Endothelial cell of umbilical vein (primary cell): ENCODE results near the gene UIMC1. TPM values are rescaled to one million over a fixed set of nuclear protein-coding genes. Genes with fewer than 3 reads are reported as not detected.
A peak's percentile ranks its signal among the peaks of the same experiment; 100 is the strongest.

ENCODE experiments used
- BruUV-seq: library from RNA; stranded (reverse); fragments of 400-500 nt; replicated peaks from 2 replicates; lab custom pipeline; 2021; lab: Mats Ljungman, UMichigan
- CTCF ChIA-PET: fragments of 300-600, 350-600 bp; sonication (Branson Sonifier 250); formaldehyde crosslinking; loops from one replicate; lab custom pipeline; 2021; ENCODE audit warnings: antibody characterized with exemption, inconsistent platforms; lab: Charles Lee
- POLR2A ChIA-PET: fragments of 300-600, 350-600 bp; sonication (Branson Sonifier 250); formaldehyde crosslinking; loops from one replicate; lab custom pipeline; 2021; ENCODE audit warnings: antibody characterized with exemption, inconsistent platforms; lab: Charles Lee
- DNase-seq: peaks from one replicate; pipeline ENCODE4 v3.0.0-alpha.2; 2011; ENCODE audit warnings: low read depth, low spot score
- FAIRE-seq: peaks from 2 replicates; lab custom pipeline; 2011; peaks lifted over from hg19 to GRCh38; lab: Jason Lieb, UNC
- H2AFZ ChIP-seq: 2 replicates; pipeline ENCODE4 v1.6.0; 2012; ENCODE audit warnings: low read depth, low read length, control low read depth, inconsistent platforms
- H3K27ac ChIP-seq: 2 replicates; pipeline ENCODE4 v1.5.1; 2011; ENCODE audit warnings: low read depth, mild to moderate bottlenecking, control low read depth, low read length, moderate library complexity; ENCODE audit not compliant: insufficient read depth
- H3K27me3 ChIP-seq, 2 experiments: 2 replicates each; pipeline versions ENCODE4 v1.6.0 to v1.6.1; 2011; ENCODE audit warnings: low read length in 2 of 2, mixed read lengths in 1 of 2; ENCODE audit not compliant: control insufficient read depth in 2 of 2, insufficient read depth in 2 of 2
- H3K36me3 ChIP-seq, 2 experiments: 2 replicates in 1 of 2; 3 replicates in 1 of 2; pipeline ENCODE4 v1.5.1; 2011; ENCODE audit warnings: low read length in 2 of 2, mild to moderate bottlenecking in 1 of 2, moderate library complexity in 1 of 2; ENCODE audit not compliant: control insufficient read depth in 2 of 2, insufficient read depth in 2 of 2; ENCODE audit errors: extremely low read depth in 1 of 2
- H3K4me1 ChIP-seq: 3 replicates; pipeline ENCODE4 v1.5.1; 2011; ENCODE audit warnings: mild to moderate bottlenecking, low read length; ENCODE audit not compliant: control insufficient read depth, insufficient read depth; ENCODE audit errors: extremely low read depth
- H3K4me2 ChIP-seq: 2 replicates; pipeline ENCODE4 v1.6.1; 2011; ENCODE audit warnings: low read length, control low read depth, mixed read lengths; ENCODE audit not compliant: insufficient read depth
- H3K4me3 ChIP-seq, 3 experiments: fragments of 200-600 bp in 1 of 3; sonication (generic), shearing (Covaris generic) in 1 of 3; replicated peaks in 1 of 3; 2 replicates each; pipeline ENCODE4 v1.5.1; 2011 to 2016; ENCODE audit warnings: control low read depth in 3 of 3, low read length in 3 of 3, mild to moderate bottlenecking in 2 of 3, inconsistent platforms in 1 of 3, low read depth in 1 of 3, moderate library complexity in 1 of 3; ENCODE audit not compliant: insufficient read depth in 1 of 3
- H3K79me2 ChIP-seq: 2 replicates; pipeline ENCODE4 v1.6.0; 2012; ENCODE audit warnings: low read length, inconsistent platforms; ENCODE audit not compliant: control insufficient read depth, insufficient read depth
- H3K9ac ChIP-seq: replicated peaks from 2 replicates; pipeline ENCODE3; 2011; ENCODE audit warnings: low read length, control low read depth; ENCODE audit not compliant: insufficient read depth; ENCODE audit errors: extremely low read depth
- H3K9me1 ChIP-seq: replicated peaks from 3 replicates; pipeline ENCODE4 v1.6.0; 2011; ENCODE audit warnings: mild to moderate bottlenecking, low read length; ENCODE audit not compliant: control insufficient read depth, insufficient read depth; ENCODE audit errors: extremely low read depth
- H3K9me3 ChIP-seq: replicated peaks from 2 replicates; pipeline ENCODE4 v1.5.1; 2012; ENCODE audit warnings: low read length, inconsistent platforms; ENCODE audit not compliant: control insufficient read depth, insufficient read depth
- H4K20me1 ChIP-seq: replicated peaks from 2 replicates; pipeline ENCODE3; 2011; ENCODE audit warnings: mild to moderate bottlenecking, low read length; ENCODE audit not compliant: control insufficient read depth, insufficient read depth; ENCODE audit errors: extremely low read depth
- EZH2 ChIP-seq: IDR thresholded peaks from 2 replicates; pipeline ENCODE4 v1.6.1; 2012; ENCODE audit warnings: borderline replicate concordance, low read depth, mild to moderate bottlenecking, moderate library complexity, low read length, inconsistent platforms; ENCODE audit not compliant: severe bottlenecking
- GATA2 ChIP-seq: IDR thresholded peaks from 2 replicates; pipeline ENCODE4 v1.7.0; 2011; ENCODE audit warnings: low read depth, mild to moderate bottlenecking, moderate library complexity, mixed read lengths, low read length; ENCODE audit not compliant: insufficient read length, insufficient read depth
- JUN ChIP-seq: IDR thresholded peaks from 2 replicates; pipeline ENCODE4 v1.6.1; 2011; ENCODE audit warnings: borderline replicate concordance, low read depth; ENCODE audit not compliant: insufficient read length, insufficient read depth
- MYC ChIP-seq: IDR thresholded peaks from one replicate; pipeline ENCODE4 v1.6.1; 2011; ENCODE audit warnings: mild to moderate bottlenecking, low read depth, low read length
- POLR2AphosphoS5 ChIP-seq: IDR thresholded peaks from 2 replicates; pipeline ENCODE4 v1.6.1; 2012; ENCODE audit warnings: low read depth, mild to moderate bottlenecking, control low read depth, low read length, moderate library complexity; ENCODE audit not compliant: insufficient read depth
- dilution Hi-C: fragments of 300-500 bp; cut with MboI; formaldehyde crosslinking; loops from one replicate; pipeline ENCODE4 v1.15.0; 2019; ENCODE audit warnings: low sequenced_read_pairs; ENCODE audit not compliant: extremely low pct_ligation_motif_present
- intact Hi-C: fragments of 100-400 bp; cut with micrococcal nuclease; formaldehyde crosslinking; loops from one replicate; pipeline ENCODE4 v1.10.0; 2022
- polyA plus RNA-seq, 4 experiments: library from polyadenylated mRNA; depleted of rRNA in 3 of 4; stranded (reverse) in 3 of 4; unstranded in 1 of 4; fragments of >200 nt; gene quantifications; 2 replicates each; pipeline versions ENCODE4 v1.2.1 to v1.2.3, GENCODE V29; 2011 to 2012; ENCODE audit warnings: missing spikeins in 1 of 4
- total RNA-seq: library from RNA; stranded (reverse); gene quantifications from 2 replicates; pipeline ENCODE4 v1.2.3, GENCODE V29; 2021
- TF ChIP-seq, protein P1 (sequence below): IDR thresholded peaks from 2 replicates; pipeline ENCODE4 v1.6.1; 2011; ENCODE audit not compliant: insufficient read depth, insufficient read length
- TF ChIP-seq, protein P2 (sequence below), 2 donors: IDR thresholded peaks; 1 replicate in 1 of 2; 2 replicates in 1 of 2; pipeline ENCODE4 v1.5.1; 2011; ENCODE audit warnings: low read length in 2 of 2, mild to moderate bottlenecking in 2 of 2, moderate library complexity in 2 of 2, control low read depth in 1 of 2, inconsistent platforms in 1 of 2, low read depth in 1 of 2; ENCODE audit not compliant: insufficient read depth in 1 of 2; ENCODE audit errors: extremely low read depth in 1 of 2

Gene UIMC1
- total and polyA plus RNA-seq, 2 donors (not counting 3 experiments of a cell fraction or from before 2014, with no cell fraction given): 17.2 to 60.1 TPM

DNA sequence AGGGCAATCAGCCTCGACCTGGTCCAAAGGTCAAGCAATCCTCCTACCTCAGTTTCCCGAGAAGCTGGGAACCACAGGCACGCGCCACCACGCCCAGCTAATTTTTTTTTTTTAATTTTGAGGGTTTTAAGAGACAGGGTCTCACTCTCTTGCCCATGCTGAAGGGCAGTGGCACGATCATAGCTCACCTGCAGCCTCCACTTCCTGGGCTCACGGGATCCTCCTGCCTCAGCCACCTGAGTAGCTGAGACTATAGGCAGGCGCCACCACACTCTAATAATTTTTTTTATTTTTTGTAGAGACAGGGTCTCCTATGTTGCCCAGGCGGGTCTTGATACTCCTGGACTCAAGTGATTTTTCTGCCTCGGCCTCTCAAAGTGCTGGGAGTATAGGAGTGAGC is 1.6 kb downstream of the UIMC1 start:
- BruUV-seq: no TSS peak

More for the DNA sequence above, 1.6 kb downstream of the UIMC1 start:
- H2AFZ ChIP-seq: no peak overlapping the region
- peak overlapping the region; percentile 83 for H3K4me2 ChIP-seq
- peaks cover 62% of the 10 kb centered on the region for H3K79me2 ChIP-seq
- H3K27ac ChIP-seq: peak overlapping the region; percentile 73
- FAIRE-seq (no peak), DNase-seq (no peak)
- no peaks in the 10 kb centered on the region for H3K9me3 ChIP-seq
- ChIA-PET CTCF (interaction anchor here (1.0 to 1.5 kb wide), 6 partner anchors 10 to 109 kb away, joined by 3 to 4 read pairs (median 4); partner anchors contain the start of gene ZNF346), POLR2A (interaction anchor here (0.5 kb wide), 1 partner anchor 13 kb away, joined by 4 read pairs; no protein-coding TSS in a partner anchor)
- intact Hi-C loops (no loop called here), dilution Hi-C loops (no loop called here)
- H3K36me3 ChIP-seq: no peaks in the 10 kb centered on the region
- no peaks in the 10 kb centered on the region for H3K9me1 ChIP-seq
- H3K4me3 ChIP-seq: peak overlapping the region in 2 of 3 experiments; percentile 77 to 99
- H3K27me3 ChIP-seq: no peaks in the 10 kb centered on the region
- peak overlapping the region; percentile 96 for H3K9ac ChIP-seq
- no peak for TF ChIP-seq GATA2
- TF ChIP-seq JUN: no peak
- no peak for TF ChIP-seq EZH2
- TF ChIP-seq POLR2AphosphoS5: no peak
- TF ChIP-seq, protein P1, sequence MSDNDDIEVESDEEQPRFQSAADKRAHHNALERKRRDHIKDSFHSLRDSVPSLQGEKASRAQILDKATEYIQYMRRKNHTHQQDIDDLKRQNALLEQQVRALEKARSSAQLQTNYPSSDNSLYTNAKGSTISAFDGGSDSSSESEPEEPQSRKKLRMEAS: no peak
- TF ChIP-seq MYC: no peak
- TF ChIP-seq, protein P2, sequence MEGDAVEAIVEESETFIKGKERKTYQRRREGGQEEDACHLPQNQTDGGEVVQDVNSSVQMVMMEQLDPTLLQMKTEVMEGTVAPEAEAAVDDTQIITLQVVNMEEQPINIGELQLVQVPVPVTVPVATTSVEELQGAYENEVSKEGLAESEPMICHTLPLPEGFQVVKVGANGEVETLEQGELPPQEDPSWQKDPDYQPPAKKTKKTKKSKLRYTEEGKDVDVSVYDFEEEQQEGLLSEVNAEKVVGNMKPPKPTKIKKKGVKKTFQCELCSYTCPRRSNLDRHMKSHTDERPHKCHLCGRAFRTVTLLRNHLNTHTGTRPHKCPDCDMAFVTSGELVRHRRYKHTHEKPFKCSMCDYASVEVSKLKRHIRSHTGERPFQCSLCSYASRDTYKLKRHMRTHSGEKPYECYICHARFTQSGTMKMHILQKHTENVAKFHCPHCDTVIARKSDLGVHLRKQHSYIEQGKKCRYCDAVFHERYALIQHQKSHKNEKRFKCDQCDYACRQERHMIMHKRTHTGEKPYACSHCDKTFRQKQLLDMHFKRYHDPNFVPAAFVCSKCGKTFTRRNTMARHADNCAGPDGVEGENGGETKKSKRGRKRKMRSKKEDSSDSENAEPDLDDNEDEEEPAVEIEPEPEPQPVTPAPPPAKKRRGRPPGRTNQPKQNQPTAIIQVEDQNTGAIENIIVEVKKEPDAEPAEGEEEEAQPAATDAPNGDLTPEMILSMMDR (IDR thresholded peaks at IDR 0.05; ENCODE audit: extremely low read depth in 1 of 2, insufficient read depth in 1 of 2, low read depth in 1 of 2, low read length in 2 of 2): no peak
- H3K4me1 ChIP-seq: peaks cover 16% of the 10 kb centered on the region
- no peaks in the 10 kb centered on the region for H4K20me1 ChIP-seq
